ENCODE data around the gene SNRPD3. TPM values are rescaled to one million over a fixed set of nuclear protein-coding genes. Genes with fewer than 3 reads are reported as not detected.

Gene SNRPD3
- total and polyA plus RNA-seq, 9 of the 15 experiments (the other 6 are each of a cell fraction or from before 2014, with no cell fraction given): 131 to 366 (median 274) TPM

DNA sequence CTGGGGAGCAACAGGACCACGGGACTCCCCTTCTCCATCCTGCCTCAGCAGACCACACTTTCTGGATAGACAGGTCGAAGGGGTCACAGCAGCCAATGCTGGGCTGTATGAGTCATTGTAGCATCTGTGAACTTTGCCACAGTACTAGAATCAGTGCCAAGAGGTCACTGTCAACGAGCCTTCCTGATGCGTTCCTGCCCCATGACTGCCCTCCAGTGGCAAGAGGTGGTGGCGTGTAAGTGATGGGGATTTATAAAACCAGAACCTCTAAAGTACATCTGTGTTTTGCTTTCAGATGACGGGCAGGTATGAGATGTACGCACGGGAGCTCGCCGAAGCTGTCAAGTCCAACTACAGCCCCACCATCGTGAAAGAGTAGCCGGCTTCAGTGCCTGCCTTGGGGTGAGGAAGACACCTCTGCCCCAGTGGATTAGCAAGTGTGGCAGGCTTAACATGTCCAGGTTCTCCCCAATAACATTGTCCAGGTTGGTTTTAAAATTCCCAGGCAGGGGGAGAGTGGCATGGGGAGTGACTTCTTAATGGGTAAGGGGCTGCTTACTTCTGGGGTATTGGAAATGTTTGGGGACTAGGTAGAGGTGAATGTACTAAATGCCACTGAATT is 30.3 kb upstream of the SNRPD3 start (continued):
- TF ChIP-seq, protein P1, sequence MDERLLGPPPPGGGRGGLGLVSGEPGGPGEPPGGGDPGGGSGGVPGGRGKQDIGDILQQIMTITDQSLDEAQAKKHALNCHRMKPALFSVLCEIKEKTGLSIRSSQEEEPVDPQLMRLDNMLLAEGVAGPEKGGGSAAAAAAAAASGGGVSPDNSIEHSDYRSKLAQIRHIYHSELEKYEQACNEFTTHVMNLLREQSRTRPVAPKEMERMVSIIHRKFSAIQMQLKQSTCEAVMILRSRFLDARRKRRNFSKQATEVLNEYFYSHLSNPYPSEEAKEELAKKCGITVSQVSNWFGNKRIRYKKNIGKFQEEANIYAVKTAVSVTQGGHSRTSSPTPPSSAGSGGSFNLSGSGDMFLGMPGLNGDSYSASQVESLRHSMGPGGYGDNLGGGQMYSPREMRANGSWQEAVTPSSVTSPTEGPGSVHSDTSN (CRISPR knock-in tag; IDR thresholded peaks at IDR 0.05; ENCODE audit: low read depth): no peak
- TF ChIP-seq, protein P1 (tag; conservative IDR thresholded peaks at IDR 0.05; ENCODE audit: low read depth): no peak
- TF ChIP-seq ZNF146 (CRISPR knock-in tag; IDR thresholded peaks at IDR 0.05; ENCODE audit: unreplicated experiment): no peak
- no peak for TF ChIP-seq ZFP36 (IDR thresholded peaks at IDR 0.05; ENCODE audit: low read depth, low read length, partially characterized antibody)
- peak; percentile 87 for TF ChIP-seq CTBP1 (IDR thresholded peaks at IDR 0.05; ENCODE audit: borderline replicate concordance)
- TF ChIP-seq ATF7 (IDR thresholded peaks at IDR 0.05): peak; percentile 38; the same call in 1 of the 2 replicates
- no peak for TF ChIP-seq RFX7 (CRISPR knock-in tag; IDR thresholded peaks at IDR 0.05)
- TF ChIP-seq, protein P2, sequence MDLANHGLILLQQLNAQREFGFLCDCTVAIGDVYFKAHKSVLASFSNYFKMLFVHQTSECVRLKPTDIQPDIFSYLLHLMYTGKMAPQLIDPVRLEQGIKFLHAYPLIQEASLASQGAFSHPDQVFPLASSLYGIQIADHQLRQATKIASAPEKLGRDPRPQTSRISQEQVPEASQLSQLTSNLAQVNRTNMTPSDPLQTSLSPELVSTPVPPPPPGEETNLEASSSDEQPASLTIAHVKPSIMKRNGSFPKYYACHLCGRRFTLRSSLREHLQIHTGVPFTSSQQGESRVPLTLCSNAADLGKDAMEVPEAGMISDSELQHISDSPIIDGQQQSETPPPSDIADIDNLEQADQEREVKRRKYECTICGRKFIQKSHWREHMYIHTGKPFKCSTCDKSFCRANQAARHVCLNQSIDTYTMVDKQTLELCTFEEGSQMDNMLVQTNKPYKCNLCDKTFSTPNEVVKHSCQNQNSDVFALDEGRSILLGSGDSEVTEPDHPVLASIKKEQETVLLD (IDR thresholded peaks at IDR 0.05): no peak
- TF ChIP-seq TFAM (CRISPR knock-in tag; conservative IDR thresholded peaks at IDR 0.05): no peak
- TF ChIP-seq, protein P3, sequence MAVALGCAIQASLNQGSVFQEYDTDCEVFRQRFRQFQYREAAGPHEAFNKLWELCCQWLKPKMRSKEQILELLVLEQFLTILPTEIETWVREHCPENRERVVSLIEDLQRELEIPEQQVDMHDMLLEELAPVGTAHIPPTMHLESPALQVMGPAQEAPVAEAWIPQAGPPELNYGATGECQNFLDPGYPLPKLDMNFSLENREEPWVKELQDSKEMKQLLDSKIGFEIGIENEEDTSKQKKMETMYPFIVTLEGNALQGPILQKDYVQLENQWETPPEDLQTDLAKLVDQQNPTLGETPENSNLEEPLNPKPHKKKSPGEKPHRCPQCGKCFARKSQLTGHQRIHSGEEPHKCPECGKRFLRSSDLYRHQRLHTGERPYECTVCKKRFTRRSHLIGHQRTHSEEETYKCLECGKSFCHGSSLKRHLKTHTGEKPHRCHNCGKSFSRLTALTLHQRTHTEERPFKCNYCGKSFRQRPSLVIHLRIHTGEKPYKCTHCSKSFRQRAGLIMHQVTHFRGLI (CRISPR knock-in tag; IDR thresholded peaks at IDR 0.05): no peak
- TF ChIP-seq, protein P4, sequence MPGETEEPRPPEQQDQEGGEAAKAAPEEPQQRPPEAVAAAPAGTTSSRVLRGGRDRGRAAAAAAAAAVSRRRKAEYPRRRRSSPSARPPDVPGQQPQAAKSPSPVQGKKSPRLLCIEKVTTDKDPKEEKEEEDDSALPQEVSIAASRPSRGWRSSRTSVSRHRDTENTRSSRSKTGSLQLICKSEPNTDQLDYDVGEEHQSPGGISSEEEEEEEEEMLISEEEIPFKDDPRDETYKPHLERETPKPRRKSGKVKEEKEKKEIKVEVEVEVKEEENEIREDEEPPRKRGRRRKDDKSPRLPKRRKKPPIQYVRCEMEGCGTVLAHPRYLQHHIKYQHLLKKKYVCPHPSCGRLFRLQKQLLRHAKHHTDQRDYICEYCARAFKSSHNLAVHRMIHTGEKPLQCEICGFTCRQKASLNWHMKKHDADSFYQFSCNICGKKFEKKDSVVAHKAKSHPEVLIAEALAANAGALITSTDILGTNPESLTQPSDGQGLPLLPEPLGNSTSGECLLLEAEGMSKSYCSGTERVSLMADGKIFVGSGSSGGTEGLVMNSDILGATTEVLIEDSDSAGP (CRISPR knock-in tag; IDR thresholded peaks at IDR 0.05): no peak
- no peak for TF ChIP-seq ZNF707 (CRISPR knock-in tag; conservative IDR thresholded peaks at IDR 0.05)
- TF ChIP-seq, protein P5, sequence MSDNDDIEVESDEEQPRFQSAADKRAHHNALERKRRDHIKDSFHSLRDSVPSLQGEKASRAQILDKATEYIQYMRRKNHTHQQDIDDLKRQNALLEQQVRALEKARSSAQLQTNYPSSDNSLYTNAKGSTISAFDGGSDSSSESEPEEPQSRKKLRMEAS (CRISPR knock-in tag; IDR thresholded peaks at IDR 0.05): no peak
- TF ChIP-seq CC2D1A (IDR thresholded peaks at IDR 0.05): no peak
- no peak for TF ChIP-seq ZNF76 (CRISPR knock-in tag; IDR thresholded peaks at IDR 0.05; ENCODE audit: borderline replicate concordance)
- no peak for TF ChIP-seq U2AF2 (optimal IDR thresholded peaks at IDR 0.05; ENCODE audit: low read depth, low read length)
- no peak for TF ChIP-seq NRF1 (conservative IDR thresholded peaks at IDR 0.05 in 1 of 2, IDR thresholded peaks at IDR 0.05 in 1 of 2)
- TF ChIP-seq NBN (IDR thresholded peaks at IDR 0.05; ENCODE audit: low read depth): no peak
- TF ChIP-seq ZC3H11A (IDR thresholded peaks at IDR 0.05; ENCODE audit: low read depth, low read length): no peak
- TF ChIP-seq ZNF589 (CRISPR knock-in tag; IDR thresholded peaks at IDR 0.05; ENCODE audit: low read depth): no peak
- no peak for TF ChIP-seq FIP1L1 (IDR thresholded peaks at IDR 0.05; ENCODE audit: low read depth, low read length, poor library complexity, severe bottlenecking)
- TF ChIP-seq MED1 (CRISPR knock-in tag; IDR thresholded peaks at IDR 0.05; ENCODE audit: borderline replicate concordance): no peak
